K562 (cell line): ENCODE results near the gene LY6G6F. TPM values are rescaled to one million over a fixed set of nuclear protein-coding genes. Genes with fewer than 3 reads are reported as not detected.
A peak's percentile ranks its signal among the peaks of the same experiment; 100 is the strongest.

Source experiments
- DPF2 ChIP-seq: fragments of 450-650 bp; IDR thresholded peaks from 2 replicates; pipeline ENCODE4 v1.6.1; 2016
- GTF2E2 ChIP-seq: fragments of 200-800 bp; sonication (Bioruptor generic); IDR thresholded peaks from 2 replicates; pipeline ENCODE4 v1.6.1; 2016; ENCODE audit warnings: missing genetic modification characterization, missing compliant biosample characterization
- KLF6 ChIP-seq: fragments of 250-450 bp; sonication (Bioruptor Pico); IDR thresholded peaks from 2 replicates; pipeline ENCODE4 v1.4.0; 2020; ENCODE audit warnings: mild to moderate bottlenecking, moderate library complexity, borderline replicate concordance
- MAX ChIP-seq: sonication (generic); formaldehyde crosslinking; IDR thresholded peaks from 2 replicates; pipeline ENCODE4 v1.9.0; 2022; ENCODE audit warnings: mild to moderate bottlenecking, missing genetic modification reagents
- NKRF ChIP-seq: fragments of 450-650 bp; IDR thresholded peaks from 2 replicates; pipeline ENCODE4 v1.6.1; 2016; ENCODE audit warnings: borderline replicate concordance
- POLR2H ChIP-seq: IDR thresholded peaks from 2 replicates; pipeline ENCODE4 v1.6.1; 2016; ENCODE audit warnings: missing genetic modification characterization, low read depth, mild to moderate bottlenecking, control low read depth, missing compliant biosample characterization, moderate library complexity
- REST ChIP-seq, 2 experiments: fragments of 450-650 bp; formaldehyde crosslinking in 1 of 2; IDR thresholded peaks; 2 replicates each; pipeline versions ENCODE4 v1.4.0 to v1.6.1; 2014 to 2020; ENCODE audit warnings: mild to moderate bottlenecking in 2 of 2, borderline replicate concordance in 1 of 2, low read depth in 1 of 2
- SMARCE1 ChIP-seq: fragments of 450-650 bp; IDR thresholded peaks from 2 replicates; pipeline ENCODE4 v1.7.1; 2016; ENCODE audit warnings: mild to moderate bottlenecking
- SRSF7 ChIP-seq: fragments of 200-400 bp; formaldehyde crosslinking; optimal IDR thresholded peaks from 2 replicates; pipeline ENCODE3; 2017; ENCODE audit warnings: mild to moderate bottlenecking, low read depth, low read length
- SRSF9 ChIP-seq: fragments of 200-400 bp; formaldehyde crosslinking; IDR thresholded peaks from 2 replicates; pipeline ENCODE4 v1.6.1; 2017; ENCODE audit warnings: low read depth, low read length, borderline replicate concordance
- STAT6 ChIP-seq: sonication (generic); formaldehyde crosslinking; IDR thresholded peaks from 2 replicates; pipeline ENCODE4 v1.8.1; 2023; ENCODE audit warnings: mild to moderate bottlenecking, missing genetic modification reagents
- ZNF212 ChIP-seq: fragments of 450-650 bp; formaldehyde crosslinking; IDR thresholded peaks from 2 replicates; pipeline ENCODE4 v1.4.0; 2020; ENCODE audit warnings: mild to moderate bottlenecking
- ZNF232 ChIP-seq: sonication (generic); formaldehyde crosslinking; IDR thresholded peaks from 2 replicates; pipeline ENCODE4 v1.8.0; 2022; ENCODE audit warnings: mild to moderate bottlenecking, missing genetic modification reagents
- ZNF717 ChIP-seq: fragments of 250-450 bp; sonication (Bioruptor Pico); IDR thresholded peaks from 2 replicates; pipeline ENCODE4 v1.5.0; 2021
- polyA plus RNA-seq, 8 experiments: library from polyadenylated mRNA; depleted of rRNA in 4 of 8; stranded (reverse) in 5 of 8; unstranded in 3 of 8; fragments of >200 nt; fragmentation: Nextera tagmentation in 2 of 8; fragmentation: Illumina TruSeq in 1 of 8; extraction: Ambion mirVana in 2 of 8; extraction: Trizol in 1 of 8; gene quantifications; 2 replicates each; pipeline versions ENCODE4 v1.2.1 to v1.2.3, GENCODE V29; 2011 to 2014; ENCODE audit warnings: inconsistent platforms in 1 of 8, missing spikeins in 1 of 8
- total RNA-seq, 7 experiments: library from RNA; depleted of rRNA in 6 of 7; stranded (reverse); fragments of >200 nt in 6 of 7; fragmentation: Illumina TruSeq in 2 of 7; extraction: Trizol in 2 of 7; gene quantifications; 2 replicates each; pipeline versions ENCODE4 v1.2.1 to v1.2.3, GENCODE V29; 2011 to 2021; ENCODE audit warnings: low replicate concordance in 1 of 7

Gene LY6G6F
- total and polyA plus RNA-seq, 9 of the 15 experiments (the other 6 are each of a cell fraction or from before 2014, with no cell fraction given), result 0.14 to 0.50 (median 0.28) TPM; not detected in 2

GRCh38 chr6:31750411-31751022, 43.9 kb downstream of the LY6G6F start (continued):
- no peak for TF ChIP-seq REST (IDR thresholded peaks at IDR 0.05; ENCODE audit: borderline replicate concordance)
- TF ChIP-seq REST (CRISPR knock-in tag; IDR thresholded peaks at IDR 0.05; ENCODE audit: low read depth), result no peak
- 0 out of 2 replicates have a peak, but pooled peaks have one; percentile 10 for TF ChIP-seq ZNF232 (CRISPR knock-in tag)
- TF ChIP-seq SMARCE1, result 0 out of 2 replicates have a peak, but pooled peaks have one; percentile 36
- 0 out of 2 replicates have a peak, but pooled peaks have one; percentile 48 for TF ChIP-seq POLR2H
- peak; percentile 43; the same call in 1 of the 2 replicates for TF ChIP-seq DPF2
- TF ChIP-seq ZNF717, result no peak
- TF ChIP-seq ZNF212 (CRISPR knock-in tag), result no peak
- no peak for TF ChIP-seq SRSF7
- no peak for TF ChIP-seq SRSF9
- TF ChIP-seq NKRF, result no peak
- peak; percentile 87 for TF ChIP-seq MAX (CRISPR knock-in tag)
- no peak for TF ChIP-seq KLF6 (CRISPR knock-in tag)
- no peak for TF ChIP-seq STAT6 (CRISPR knock-in tag)
- TF ChIP-seq GTF2E2 (tag), result no peak
